Trophoblast cell (in vitro differentiated cells and primary cell): ENCODE measurements around the gene RNF19B. TPM values are rescaled to one million over a fixed set of nuclear protein-coding genes. Genes with fewer than 3 reads are reported as not detected.
A peak's percentile ranks its signal among the peaks of the same experiment; 100 is the strongest.

Experiments
- DNase-seq, 2 donors: peaks; one replicate each; pipeline ENCODE4 v3.0.0-alpha.2; 2016
- H2AFZ ChIP-seq: 2 replicates; pipeline ENCODE4 v1.6.1; 2013; ENCODE audit warnings: low read length, moderate library complexity, mild to moderate bottlenecking; ENCODE audit not compliant: insufficient read depth, poor library complexity
- H2AK5ac ChIP-seq: 2 replicates; pipeline ENCODE4 v1.6.1; 2013; ENCODE audit warnings: mild to moderate bottlenecking, low read length
- H2BK120ac ChIP-seq: 2 replicates; pipeline ENCODE4 v1.6.1; 2013; ENCODE audit warnings: low read length, mild to moderate bottlenecking, moderate library complexity; ENCODE audit not compliant: insufficient read depth, poor library complexity
- H2BK12ac ChIP-seq: 2 replicates; pipeline ENCODE4 v1.6.1; 2013; ENCODE audit warnings: mild to moderate bottlenecking, low read length, moderate library complexity
- H2BK5ac ChIP-seq: 2 replicates; pipeline ENCODE4 v1.6.1; 2013; ENCODE audit warnings: low read length, low read depth, moderate library complexity, mild to moderate bottlenecking; ENCODE audit not compliant: poor library complexity
- H3K14ac ChIP-seq: 2 replicates; pipeline ENCODE4 v1.6.1; 2013; ENCODE audit warnings: mild to moderate bottlenecking, low read length
- H3K18ac ChIP-seq: 2 replicates; pipeline ENCODE4 v1.6.1; 2013; ENCODE audit warnings: mild to moderate bottlenecking, low read length
- H3K23ac ChIP-seq: 2 replicates; pipeline ENCODE4 v1.6.1; 2013; ENCODE audit warnings: low read length
- H3K27ac ChIP-seq: 2 replicates; pipeline ENCODE4 v1.5.1; 2013; ENCODE audit warnings: low read depth, mild to moderate bottlenecking, inconsistent platforms, low read length, moderate library complexity
- H3K27me3 ChIP-seq: 2 replicates; pipeline ENCODE4 v1.6.1; 2013; ENCODE audit warnings: inconsistent platforms, mild to moderate bottlenecking, low read length, moderate library complexity; ENCODE audit not compliant: insufficient read depth
- H3K36me3 ChIP-seq, 2 experiments: 1 replicate in 1 of 2; 2 replicates in 1 of 2; pipeline ENCODE4 v1.6.1; 2013; ENCODE audit warnings: low read length in 2 of 2, mild to moderate bottlenecking in 2 of 2, moderate library complexity in 1 of 2; ENCODE audit not compliant: insufficient read depth in 2 of 2, control insufficient read depth in 1 of 2
- H3K4ac ChIP-seq: 2 replicates; pipeline ENCODE4 v1.6.1; 2013; ENCODE audit warnings: low read depth, mild to moderate bottlenecking, low read length, moderate library complexity
- H3K4me1 ChIP-seq, 2 experiments: 1 replicate in 1 of 2; 2 replicates in 1 of 2; pipeline ENCODE4 v1.6.1; 2013; ENCODE audit warnings: low read length in 2 of 2, mild to moderate bottlenecking in 2 of 2, moderate library complexity in 1 of 2; ENCODE audit not compliant: insufficient read depth in 2 of 2, control insufficient read depth in 1 of 2
- H3K4me2 ChIP-seq: 2 replicates; pipeline ENCODE4 v1.6.1; 2013; ENCODE audit warnings: inconsistent platforms, mild to moderate bottlenecking, low read length, moderate library complexity
- H3K4me3 ChIP-seq: 2 replicates; pipeline ENCODE4 v1.5.1; 2013; ENCODE audit warnings: mild to moderate bottlenecking, low read depth, low read length, inconsistent platforms
- H3K79me1 ChIP-seq: one replicate; pipeline ENCODE4 v1.6.1; 2013; ENCODE audit warnings: low read length
- H3K79me2 ChIP-seq: 2 replicates; pipeline ENCODE4 v1.6.1; 2013; ENCODE audit warnings: low read length, mild to moderate bottlenecking; ENCODE audit not compliant: control insufficient read depth, insufficient read depth, poor library complexity
- H3K9ac ChIP-seq: 2 replicates; pipeline ENCODE4 v1.6.1; 2013; ENCODE audit warnings: mild to moderate bottlenecking, low read length
- H3K9me3 ChIP-seq: 2 replicates; pipeline ENCODE4 v1.6.1; 2013; ENCODE audit warnings: low read depth, mild to moderate bottlenecking, control low read depth, inconsistent platforms, low read length; ENCODE audit not compliant: insufficient read depth
- H4K12ac ChIP-seq: 2 replicates; pipeline ENCODE4 v1.6.1; 2013; ENCODE audit warnings: low read depth, mild to moderate bottlenecking, low read length, moderate library complexity
- H4K8ac ChIP-seq: 2 replicates; pipeline ENCODE4 v1.6.1; 2013; ENCODE audit warnings: low read depth, mild to moderate bottlenecking, low read length, moderate library complexity
- H4K91ac ChIP-seq: one replicate; pipeline ENCODE4 v1.6.1; 2013; ENCODE audit warnings: low read depth, mild to moderate bottlenecking, low read length, moderate library complexity
- WGBS: extraction: QIAGEN DNeasy Blood & Tissue Kit; methylation state at CpG from one replicate; pipeline ENCODE4 v1.1.7; 2013; ENCODE audit warnings: missing lambda C conversion rate; ENCODE audit not compliant: insufficient read length, insufficient coverage; ENCODE audit errors: extremely low coverage; 5-methylcytosine and 5-hydroxymethylcytosine counted together
- polyA plus RNA-seq: library from polyadenylated mRNA; stranded (reverse); fragments of 200-250 nt; gene quantifications from 2 replicates; pipeline ENCODE4 v1.2.3, GENCODE V29; 2013

Gene RNF19B, protein sequence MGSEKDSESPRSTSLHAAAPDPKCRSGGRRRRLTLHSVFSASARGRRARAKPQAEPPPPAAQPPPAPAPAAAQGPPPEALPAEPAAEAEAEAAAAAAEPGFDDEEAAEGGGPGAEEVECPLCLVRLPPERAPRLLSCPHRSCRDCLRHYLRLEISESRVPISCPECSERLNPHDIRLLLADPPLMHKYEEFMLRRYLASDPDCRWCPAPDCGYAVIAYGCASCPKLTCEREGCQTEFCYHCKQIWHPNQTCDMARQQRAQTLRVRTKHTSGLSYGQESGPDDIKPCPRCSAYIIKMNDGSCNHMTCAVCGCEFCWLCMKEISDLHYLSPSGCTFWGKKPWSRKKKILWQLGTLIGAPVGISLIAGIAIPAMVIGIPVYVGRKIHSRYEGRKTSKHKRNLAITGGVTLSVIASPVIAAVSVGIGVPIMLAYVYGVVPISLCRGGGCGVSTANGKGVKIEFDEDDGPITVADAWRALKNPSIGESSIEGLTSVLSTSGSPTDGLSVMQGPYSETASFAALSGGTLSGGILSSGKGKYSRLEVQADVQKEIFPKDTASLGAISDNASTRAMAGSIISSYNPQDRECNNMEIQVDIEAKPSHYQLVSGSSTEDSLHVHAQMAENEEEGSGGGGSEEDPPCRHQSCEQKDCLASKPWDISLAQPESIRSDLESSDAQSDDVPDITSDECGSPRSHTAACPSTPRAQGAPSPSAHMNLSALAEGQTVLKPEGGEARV
- 14.7 and 14.9 TPM in 2 replicates for polyA plus RNA-seq

DNA sequence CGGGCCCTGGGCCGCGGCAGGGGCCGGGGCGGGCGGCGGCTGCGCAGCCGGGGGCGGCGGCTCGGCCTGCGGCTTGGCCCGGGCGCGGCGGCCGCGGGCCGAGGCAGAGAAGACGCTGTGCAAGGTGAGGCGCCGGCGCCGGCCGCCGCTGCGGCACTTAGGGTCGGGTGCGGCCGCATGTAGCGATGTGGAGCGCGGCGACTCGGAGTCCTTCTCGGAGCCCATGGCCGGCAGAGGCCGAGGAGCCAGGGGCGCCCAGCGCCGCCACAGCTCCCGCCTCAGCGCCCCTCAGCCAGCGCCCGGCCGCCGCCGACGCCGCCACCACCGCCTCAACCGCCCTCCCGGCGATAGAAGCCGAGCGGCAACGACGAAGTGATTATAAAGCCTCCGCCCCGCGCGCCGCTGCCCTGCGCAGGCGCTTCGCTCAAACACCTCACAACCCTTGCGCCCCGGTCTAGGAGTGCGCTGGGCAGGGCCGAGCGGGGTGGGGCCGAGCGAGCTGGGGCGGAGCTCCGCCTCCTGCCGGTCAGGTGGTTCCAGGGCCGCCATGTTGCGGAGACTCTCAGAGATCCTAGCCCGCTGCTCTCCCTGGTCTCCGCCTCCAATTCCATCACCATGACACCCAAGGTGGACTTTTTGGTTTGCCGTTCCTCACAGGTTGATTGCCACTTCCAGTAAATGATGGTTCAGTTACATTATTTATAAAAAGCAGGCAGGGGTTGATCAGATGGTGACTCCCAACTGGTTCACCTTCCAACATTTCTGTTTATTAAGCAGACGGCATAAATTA lies at the start of gene RNF19B:
Gene RNF19B, minus strand, starts transcription at position 349 of the 790 bp plus-strand sequence. Its CDS starts 124 bp downstream, at position 225.
- Histone ChIP-seq H4K8ac (peak within 1 kb of the TSS; percentile 54), H3K36me3 (no peaks in the 10 kb centered on the region), H2BK120ac (peak within 1 kb of the TSS; percentile 59), H3K79me2 (peaks cover 8% of the 10 kb centered on the region), H3K4ac (peak within 1 kb of the TSS; percentile 56), H3K9me3 (peaks cover 2% of the 10 kb centered on the region), H2AK5ac (no peak within 1 kb of the TSS), H4K12ac (peak within 1 kb of the TSS; percentile 73), H3K4me1 (peaks cover 4 to 8% of the 10 kb centered on the region in 2 experiments), H3K79me1 (peaks cover 8% of the 10 kb centered on the region), H3K4me2 (peak within 1 kb of the TSS; percentile 96), H3K18ac (peak within 1 kb of the TSS; percentile 90), H3K27ac (peak within 1 kb of the TSS; percentile 79), H3K4me3 (peak within 1 kb of the TSS; percentile 96), H3K9ac (peak within 1 kb of the TSS; percentile 83), H3K27me3 (no peaks in the 10 kb centered on the region), H4K91ac (peak within 1 kb of the TSS; percentile 83), H3K14ac (peak within 1 kb of the TSS; percentile 65), H2BK12ac (peak within 1 kb of the TSS; percentile 21), H2BK5ac (peak within 1 kb of the TSS; percentile 60), H3K23ac (no peak within 1 kb of the TSS), H2AFZ (peak within 1 kb of the TSS; percentile 71)
- DNase-seq: peak; percentile 97
- no CpG with 5 or more reads among the region's 83 CpGs for WGBS

DNA sequence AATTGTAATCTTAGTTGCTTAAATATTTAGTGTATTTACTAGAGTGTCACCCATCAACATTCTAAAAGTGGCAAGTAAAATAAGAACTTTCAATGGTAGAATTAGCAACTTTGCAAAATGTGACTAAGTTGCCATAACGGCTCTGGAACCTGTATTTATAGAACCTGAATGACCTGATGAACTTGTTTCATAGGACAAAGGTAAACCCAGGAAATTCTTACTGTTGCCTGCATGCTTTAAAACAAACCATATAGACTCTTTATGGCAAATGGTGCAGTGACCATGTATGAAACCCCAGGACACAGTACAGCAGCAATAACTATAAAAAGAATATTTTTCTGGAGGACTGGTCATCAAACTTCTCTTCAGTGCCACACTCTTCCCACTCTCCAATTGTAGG lies 49.2 kb upstream of the RNF19B start:
- Histone ChIP-seq H3K27ac (no peak overlapping the region), H3K79me1 (peaks cover 7% of the 10 kb centered on the region), H3K4ac (no peak overlapping the region), H2AFZ (no peak overlapping the region), H2AK5ac (no peak overlapping the region), H2BK5ac (no peak overlapping the region), H3K23ac (no peak overlapping the region), H3K4me2 (no peak overlapping the region), H3K14ac (no peak overlapping the region), H3K18ac (no peak overlapping the region), H2BK12ac (no peak overlapping the region), H4K8ac (no peak overlapping the region), H3K36me3 (peaks cover 5 to 21% of the 10 kb centered on the region in 2 experiments), H3K9ac (no peak overlapping the region), H4K12ac (no peak overlapping the region), H3K4me1 (peaks cover 14 to 24% of the 10 kb centered on the region in 2 experiments), H3K9me3 (peaks cover 2% of the 10 kb centered on the region), H3K27me3 (no peaks in the 10 kb centered on the region), H3K4me3 (no peak overlapping the region), H4K91ac (no peak overlapping the region), H3K79me2 (no peaks in the 10 kb centered on the region), H2BK120ac (peak overlapping the region; percentile 59)
- DNase-seq: peak; percentile 16 to 87
- no CpG with 5 or more reads among the region's 1 CpG for WGBS

DNA sequence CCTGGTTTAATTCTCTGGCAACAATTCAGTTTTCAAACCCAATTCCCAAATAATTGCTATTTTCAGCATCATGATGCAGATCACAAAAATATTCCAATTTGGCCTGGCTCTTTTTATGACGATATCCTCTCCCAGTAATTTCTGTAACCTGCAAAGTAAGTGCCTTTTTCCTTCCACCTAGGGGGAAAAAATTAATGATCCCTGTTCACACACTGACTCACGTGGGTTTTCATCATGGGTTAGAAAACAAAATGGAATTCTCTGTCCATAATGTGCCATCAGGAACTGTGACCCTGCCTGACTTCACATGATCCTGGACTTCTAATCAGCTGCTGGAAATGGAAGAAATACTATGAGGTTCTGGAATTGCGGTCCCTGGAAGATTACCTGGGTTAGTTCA lies 47.6 kb upstream of the RNF19B start:
- no CpG with 5 or more reads among the region's 3 CpGs for WGBS
- Histone ChIP-seq H2BK120ac (no peak overlapping the region), H3K9me3 (peaks cover 2% of the 10 kb centered on the region), H3K27ac (no peak overlapping the region), H3K14ac (no peak overlapping the region), H3K4me1 (peaks cover 28 to 38% of the 10 kb centered on the region in 2 experiments), H4K91ac (no peak overlapping the region), H3K27me3 (no peaks in the 10 kb centered on the region), H3K79me1 (peaks cover 13% of the 10 kb centered on the region), H2AFZ (no peak overlapping the region), H4K8ac (no peak overlapping the region), H2BK12ac (no peak overlapping the region), H3K23ac (no peak overlapping the region), H3K36me3 (peaks cover 5 to 14% of the 10 kb centered on the region in 2 experiments), H2BK5ac (no peak overlapping the region), H3K79me2 (no peaks in the 10 kb centered on the region), H3K9ac (no peak overlapping the region), H3K18ac (no peak overlapping the region), H4K12ac (no peak overlapping the region), H3K4me2 (no peak overlapping the region), H2AK5ac (no peak overlapping the region), H3K4me3 (no peak overlapping the region), H3K4ac (no peak overlapping the region)
- DNase-seq: no peak
